B cell (primary cell): ENCODE data around the gene ADM2. TPM values are rescaled to one million over a fixed set of nuclear protein-coding genes. Genes with fewer than 3 reads are reported as not detected.

ENCODE experiments used
- ATAC-seq: fragments of 200-7000 bp; cut with Tn5 transposase; one replicate; pipeline ENCODE4 v1.10.0; 2021; ENCODE audit warnings: low read depth, mild to moderate bottlenecking, moderate number of reproducible peaks, moderate library complexity
- CTCF ChIA-PET: fragments of 350-600 bp; sonication (Branson Sonifier 250); formaldehyde crosslinking; loops from one replicate; lab custom pipeline; 2021; ENCODE audit warnings: antibody characterized with exemption, inconsistent platforms; lab: Charles Lee
- POLR2A ChIA-PET: fragments of 350-600 bp; sonication (Branson Sonifier 250); formaldehyde crosslinking; loops from one replicate; lab custom pipeline; 2021; ENCODE audit warnings: antibody characterized with exemption; lab: Charles Lee
- DNase-seq: peaks from one replicate; pipeline ENCODE4 v3.0.0; 2013
- H2AFZ ChIP-seq: 2 replicates; pipeline ENCODE4 v1.6.1; 2012; ENCODE audit warnings: mild to moderate bottlenecking, low read depth, low read length; ENCODE audit not compliant: insufficient read depth, poor library complexity, severe bottlenecking
- H3K27ac ChIP-seq, 2 donors: 1 replicate in 1 of 2; 2 replicates in 1 of 2; pipeline ENCODE4 v1.5.1; 2012 to 2013; ENCODE audit warnings: low read length in 2 of 2, mild to moderate bottlenecking in 2 of 2, moderate library complexity in 1 of 2
- H3K27me3 ChIP-seq, 4 experiments: fragments of 200-600 bp in 1 of 4; sonication (generic) in 1 of 4; replicated peaks in 1 of 4; 1 replicate in 2 of 4; 2 replicates in 2 of 4; pipeline versions ENCODE4 v1.6.1 to v1.7.0; 2013 to 2016; ENCODE audit warnings: low read length in 3 of 4, mild to moderate bottlenecking in 2 of 4, mixed read lengths in 1 of 4, moderate library complexity in 1 of 4; ENCODE audit not compliant: insufficient read depth in 4 of 4, control insufficient read depth in 3 of 4; ENCODE audit errors: control extremely low read depth in 1 of 4
- H3K36me3 ChIP-seq, 2 experiments: replicated peaks in 1 of 2; 1 replicate in 1 of 2; 2 replicates in 1 of 2; pipeline versions ENCODE4 v1.6.1 to v1.7.1; 2013; ENCODE audit warnings: low read length in 1 of 2; ENCODE audit not compliant: insufficient read depth in 2 of 2, control insufficient read depth in 1 of 2; ENCODE audit errors: control extremely low read depth in 1 of 2, extremely low read depth in 1 of 2
- H3K4me1 ChIP-seq, 2 donors: fragments of 200-600 bp in 1 of 2; sonication (generic) in 1 of 2; 1 replicate in 1 of 2; 2 replicates in 1 of 2; pipeline versions ENCODE4 v1.5.1 to v1.6.1; 2013 to 2017; ENCODE audit warnings: low read length in 2 of 2; ENCODE audit not compliant: control insufficient read depth in 2 of 2, insufficient read depth in 2 of 2
- H3K4me2 ChIP-seq: replicated peaks from 2 replicates; pipeline ENCODE3; 2012; ENCODE audit warnings: mild to moderate bottlenecking, low read depth, low read length; ENCODE audit not compliant: poor library complexity, severe bottlenecking
- H3K4me3 ChIP-seq, 5 experiments: fragments of 200-600 bp in 1 of 5; sonication (generic) in 1 of 5; 1 replicate in 3 of 5; 2 replicates in 2 of 5; pipeline versions ENCODE4 v1.5.1 to v1.7.0; 2011 to 2016; ENCODE audit warnings: low read length in 4 of 5, mild to moderate bottlenecking in 4 of 5, low read depth in 2 of 5, control low read depth in 1 of 5, moderate library complexity in 1 of 5; ENCODE audit not compliant: insufficient read depth in 1 of 5; ENCODE audit errors: control extremely low read depth in 1 of 5, extremely low read depth in 1 of 5
- H3K79me2 ChIP-seq: fragments of 200-600 bp; sonication (generic); one replicate; pipeline ENCODE4 v1.6.0; 2016; ENCODE audit warnings: low read length; ENCODE audit not compliant: control insufficient read depth, insufficient read depth
- H3K9ac ChIP-seq: fragments of 200-600 bp; sonication (generic); 2 replicates; pipeline ENCODE4 v1.6.1; 2017; ENCODE audit warnings: mild to moderate bottlenecking, low read length, moderate library complexity
- H3K9me3 ChIP-seq, 3 donors: one replicate each; pipeline versions ENCODE4 v1.6.1 to v1.7.1; 2013; ENCODE audit warnings: low read length in 2 of 3; ENCODE audit not compliant: control insufficient read depth in 2 of 3, insufficient read depth in 1 of 3; ENCODE audit errors: control extremely low read depth in 1 of 3
- H4K20me1 ChIP-seq: 2 replicates; pipeline ENCODE4 v1.6.0; 2012; ENCODE audit warnings: mild to moderate bottlenecking, low read length; ENCODE audit not compliant: insufficient read depth, control insufficient read depth, poor library complexity, severe bottlenecking
- H3K27ac Mint-ChIP-seq: one replicate; pipeline ENCODE4 v1.8.0; 2021; ENCODE audit warnings: mixed read lengths
- H3K27me3 Mint-ChIP-seq: one replicate; pipeline ENCODE4 v1.8.0; 2021; ENCODE audit warnings: mixed read lengths
- H3K4me1 Mint-ChIP-seq: one replicate; pipeline ENCODE4 v1.8.0; 2021; ENCODE audit warnings: mixed read lengths
- H3K4me3 Mint-ChIP-seq: one replicate; pipeline ENCODE4 v1.8.0; 2021; ENCODE audit warnings: mixed read lengths
- H3K9me3 Mint-ChIP-seq: one replicate; pipeline ENCODE4 v1.8.0; 2022; ENCODE audit warnings: mixed read lengths; ENCODE audit not compliant: insufficient read depth
- CTCF ChIP-seq: fragments of 200-600 bp; IDR thresholded peaks from one replicate; pipeline ENCODE4 v1.8.0; 2022; ENCODE audit warnings: antibody characterized with exemption, mild to moderate bottlenecking
- EZH2 ChIP-seq: IDR thresholded peaks from 2 replicates; pipeline ENCODE4 v1.6.1; 2012; ENCODE audit warnings: borderline replicate concordance, low read depth, mild to moderate bottlenecking, moderate library complexity, low read length; ENCODE audit not compliant: insufficient read depth, poor library complexity, severe bottlenecking
- WGBS: methylation state at CpG from one replicate; pipeline ENCODE4 v1.1.5; 2013; ENCODE audit warnings: missing lambda C conversion rate; ENCODE audit not compliant: insufficient coverage; 5-methylcytosine and 5-hydroxymethylcytosine counted together
- intact Hi-C: fragments of 100-400 bp; cut with micrococcal nuclease; formaldehyde crosslinking; loops from one replicate; pipeline ENCODE4 v1.10.0; 2022
- polyA plus RNA-seq: library from polyadenylated mRNA; depleted of rRNA; stranded (reverse); fragments of >200 nt; gene quantifications from 2 replicates; pipeline ENCODE4 v1.2.3, GENCODE V29; 2012
- total RNA-seq, 2 donors: library from RNA; stranded (reverse); fragments of 120-200 nt in 1 of 2; gene quantifications; 1 replicate in 1 of 2; 2 replicates in 1 of 2; pipeline versions ENCODE4 v1.2.3 to v1.2.4, GENCODE V29; 2013 to 2022

The ADM2 gene
- total and polyA plus RNA-seq, 2 donors (not counting 1 experiment from before 2014, with no cell fraction given), result 0.67 to 3.7 TPM

GRCh38 chr22:50452649-50453048 lies 28.7 kb upstream of the ADM2 start:
- Mint-ChIP-seq H3K27me3 (no peaks in the 10 kb centered on the region), H3K4me3 (no peak overlapping the region), H3K9me3 (no peaks in the 10 kb centered on the region), H3K4me1 (peaks cover 9% of the 10 kb centered on the region), H3K27ac (no peak overlapping the region)
- H3K4me3 ChIP-seq, result no peak overlapping the region
- H3K9ac ChIP-seq, result no peak overlapping the region
- WGBS, result no CpG with 5 or more reads among the region's 5 CpGs
- no peaks in the 10 kb centered on the region for H3K79me2 ChIP-seq
- no peaks in the 10 kb centered on the region for H3K27me3 ChIP-seq
- no peak overlapping the region for H2AFZ ChIP-seq
- no peaks in the 10 kb centered on the region for H3K9me3 ChIP-seq
- CTCF ChIA-PET, result interaction anchor here (0.7 kb wide), 3 partner anchors 19 to 73 kb away, joined by 3 to 7 read pairs (median 4); partner anchors contain the start of gene SCO2
- TF ChIP-seq EZH2, result no peak
- intact Hi-C loops, result no loop called here
- ATAC-seq (no peak), DNase-seq (no peak)
- H3K27ac ChIP-seq, result peak overlapping the region in 1 of 2 donors; percentile 41
- H3K4me1 ChIP-seq, result peaks cover 4 to 8% of the 10 kb centered on the region in 2 donors
- H3K4me2 ChIP-seq, result no peak overlapping the region
- peaks cover 0 to 70% of the 10 kb centered on the region in 2 experiments for H3K36me3 ChIP-seq
- peaks cover 27% of the 10 kb centered on the region for H4K20me1 ChIP-seq
- POLR2A ChIA-PET, result interaction anchor here (0.6 to 0.7 kb wide), 3 partner anchors 26 to 73 kb away, joined by 3 to 13 read pairs (median 9); no protein-coding TSS in a partner anchor

- ATAC-seq, result no peak
- H3K9ac ChIP-seq, result no peak overlapping the region
- H3K4me1 ChIP-seq, result peaks cover 3 to 4% of the 10 kb centered on the region in 2 donors
- Mint-ChIP-seq H3K4me3 (no peak overlapping the region), H3K27me3 (no peaks in the 10 kb centered on the region), H3K27ac (no peak overlapping the region), H3K9me3 (no peaks in the 10 kb centered on the region), H3K4me1 (peaks cover 4% of the 10 kb centered on the region)
- no peak overlapping the region for H3K27ac ChIP-seq
- intact Hi-C loops, result no loop called here
- no peak for TF ChIP-seq CTCF
- TF ChIP-seq EZH2, result no peak
- no peak overlapping the region for H3K4me3 ChIP-seq
- peaks cover 0 to 72% of the 10 kb centered on the region in 2 experiments for H3K36me3 ChIP-seq
- WGBS, result 97% methylated on average over 24 of the region's 27 CpGs
- H3K79me2 ChIP-seq, result no peaks in the 10 kb centered on the region
- peaks cover 13% of the 10 kb centered on the region for H4K20me1 ChIP-seq
- no peak for DNase-seq
- peaks cover 0 to 2% (median 0%) of the 10 kb centered on the region in 3 donors for H3K9me3 ChIP-seq
- CTCF ChIA-PET, result interaction anchor here (1.3 to 1.6 kb wide), 2 partner anchors 15 to 108 kb away, joined by 4 to 5 read pairs; partner anchors contain the start of gene SYCE3
- H2AFZ ChIP-seq, result no peak overlapping the region
- H3K4me2 ChIP-seq, result no peak overlapping the region
- H3K27me3 ChIP-seq, result no peaks in the 10 kb centered on the region
- POLR2A ChIA-PET, result no interaction called here
These were observed 26.7 kb upstream of the ADM2 start for GRCh38 chr22:50454556-50455075.
